Muscle of leg (tissue), 11 donors: ENCODE data around the gene ILRUN. TPM values are rescaled to one million over a fixed set of nuclear protein-coding genes. Genes with fewer than 3 reads are reported as not detected.

Experiments
- DNase-seq: peaks from one replicate; pipeline ENCODE4 v3.0.0; 2013
- H3K27ac ChIP-seq: one replicate; pipeline ENCODE4 v1.5.1; 2013; ENCODE audit warnings: mild to moderate bottlenecking, low read length, control low read depth
- H3K27me3 ChIP-seq: one replicate; pipeline ENCODE4 v1.6.1; 2013; ENCODE audit warnings: low read length; ENCODE audit not compliant: control insufficient read depth, insufficient read depth
- H3K36me3 ChIP-seq: one replicate; pipeline ENCODE4 v1.6.1; 2013; ENCODE audit warnings: low read length; ENCODE audit not compliant: control insufficient read depth, insufficient read depth
- H3K4me1 ChIP-seq: one replicate; pipeline ENCODE4 v1.6.1; 2013; ENCODE audit warnings: low read length; ENCODE audit not compliant: control insufficient read depth, insufficient read depth
- H3K4me3 ChIP-seq: one replicate; pipeline ENCODE4 v1.5.1; 2013; ENCODE audit warnings: low read length, control low read depth
- H3K9me3 ChIP-seq: replicated peaks from 2 replicates; pipeline ENCODE4 v1.6.1; 2013; ENCODE audit warnings: low read depth, low read length; ENCODE audit not compliant: control insufficient read depth
- WGBS: methylation state at CpG from one replicate; pipeline ENCODE4 v1.1.5; 2013; ENCODE audit warnings: missing lambda C conversion rate; ENCODE audit not compliant: insufficient coverage; 5-methylcytosine and 5-hydroxymethylcytosine counted together
- polyA plus RNA-seq, 8 donors: library from polyadenylated mRNA; unstranded; fragments of 120-200 nt; gene quantifications; one replicate each; pipeline versions ENCODE4 v1.2.1 to v1.2.3, GENCODE V29; 2013; ENCODE audit warnings: inconsistent platforms in 1 of 8, low replicate concordance in 1 of 8; ENCODE audit not compliant: insufficient read length in 8 of 8, insufficient read depth in 1 of 8
- total RNA-seq: library from RNA; stranded (reverse); fragments of 120-200 nt; gene quantifications from one replicate; pipeline ENCODE4 v1.2.4, GENCODE V29; 2013

Gene ILRUN
- total and polyA plus RNA-seq, 9 donors: 46.9 to 92.3 (median 73.5) TPM

- peaks cover 10% of the 10 kb centered on the region for H3K4me1 ChIP-seq
- no peaks in the 10 kb centered on the region for H3K36me3 ChIP-seq
- no peak overlapping the region for H3K4me3 ChIP-seq
- no peaks in the 10 kb centered on the region for H3K9me3 ChIP-seq
- 21% methylated on average over 2 of the region's 5 CpGs for WGBS
- DNase-seq: peak; percentile 82
- H3K27me3 ChIP-seq: no peaks in the 10 kb centered on the region
- H3K27ac ChIP-seq: peak overlapping the region; percentile 78
Measured at GRCh38 chr6:34709386-34709785, 12.8 kb upstream of the ILRUN start.

- H3K4me3 ChIP-seq: no peak overlapping the region
- 80% methylated on average over 2 of the region's 3 CpGs for WGBS
- no peaks in the 10 kb centered on the region for H3K9me3 ChIP-seq
- no peak overlapping the region for H3K27ac ChIP-seq
- H3K36me3 ChIP-seq: no peaks in the 10 kb centered on the region
- DNase-seq: no peak
- no peaks in the 10 kb centered on the region for H3K27me3 ChIP-seq
- peaks cover 9% of the 10 kb centered on the region for H3K4me1 ChIP-seq
Measured at GRCh38 chr6:34705241-34705640, 8.7 kb upstream of the ILRUN start.

- no peak overlapping the region for H3K27ac ChIP-seq
- H3K9me3 ChIP-seq: no peaks in the 10 kb centered on the region
- no peaks in the 10 kb centered on the region for H3K36me3 ChIP-seq
- DNase-seq: no peak
- no peaks in the 10 kb centered on the region for H3K4me1 ChIP-seq
- no peak overlapping the region for H3K4me3 ChIP-seq
- WGBS: 61% methylated on average over 6 of the region's 9 CpGs
- H3K27me3 ChIP-seq: no peaks in the 10 kb centered on the region
Measured at GRCh38 chr6:34701199-34701598, 4.6 kb upstream of the ILRUN start.

- H3K4me3 ChIP-seq: no peak overlapping the region
- no peaks in the 10 kb centered on the region for H3K36me3 ChIP-seq
- no peak overlapping the region for H3K27ac ChIP-seq
- WGBS: 89% methylated on average over 4 of the region's 5 CpGs
- no peaks in the 10 kb centered on the region for H3K27me3 ChIP-seq
- no peak for DNase-seq
- H3K4me1 ChIP-seq: peaks cover 17% of the 10 kb centered on the region
- H3K9me3 ChIP-seq: no peaks in the 10 kb centered on the region
Measured at GRCh38 chr6:34697904-34698559, 1.5 kb upstream of the ILRUN start.

- H3K4me1 ChIP-seq: peaks cover 17% of the 10 kb centered on the region
- H3K27ac ChIP-seq: no peak overlapping the region
- no peak for DNase-seq
- H3K36me3 ChIP-seq: no peaks in the 10 kb centered on the region
- peak overlapping the region; percentile 70 for H3K4me3 ChIP-seq
- no peaks in the 10 kb centered on the region for H3K9me3 ChIP-seq
- no CpG with 5 or more reads among the region's 5 CpGs for WGBS
- H3K27me3 ChIP-seq: no peaks in the 10 kb centered on the region
Measured at GRCh38 chr6:34697544-34697836, 923 bp upstream of the ILRUN start.

- Histone ChIP-seq H3K27ac (peak overlapping the region; percentile 85), H3K36me3 (no peaks in the 10 kb centered on the region), H3K4me3 (peak overlapping the region; percentile 95), H3K4me1 (peaks cover 17% of the 10 kb centered on the region), H3K9me3 (no peaks in the 10 kb centered on the region), H3K27me3 (no peaks in the 10 kb centered on the region)
- DNase-seq: peak; percentile 63
- WGBS: 0% methylated on average over 28 of the region's 41 CpGs
Measured at GRCh38 chr6:34696189-34696738, 303 bp downstream of the ILRUN start.

GRCh38 chr6:34695729-34696188 is 808 bp downstream of the ILRUN start:
- no peaks in the 10 kb centered on the region for H3K27me3 ChIP-seq
- H3K27ac ChIP-seq: peak overlapping the region; percentile 85
- peak overlapping the region; percentile 95 for H3K4me3 ChIP-seq
- peaks cover 17% of the 10 kb centered on the region for H3K4me1 ChIP-seq
- no peaks in the 10 kb centered on the region for H3K9me3 ChIP-seq
- DNase-seq: no peak
- WGBS: 10% methylated on average over 5 of the region's 5 CpGs
- no peaks in the 10 kb centered on the region for H3K36me3 ChIP-seq

GRCh38 chr6:34692280-34692679 is 4.3 kb downstream of the ILRUN start:
- no peak for DNase-seq
- no peaks in the 10 kb centered on the region for H3K36me3 ChIP-seq
- no CpG with 5 or more reads among the region's 4 CpGs for WGBS
- no peak overlapping the region for H3K4me3 ChIP-seq
- no peak overlapping the region for H3K27ac ChIP-seq
- no peaks in the 10 kb centered on the region for H3K9me3 ChIP-seq
- peaks cover 17% of the 10 kb centered on the region for H3K4me1 ChIP-seq
- no peaks in the 10 kb centered on the region for H3K27me3 ChIP-seq

- Histone ChIP-seq H3K27me3 (no peaks in the 10 kb centered on the region), H3K36me3 (no peaks in the 10 kb centered on the region), H3K9me3 (no peaks in the 10 kb centered on the region), H3K4me3 (no peak overlapping the region), H3K4me1 (peaks cover 4% of the 10 kb centered on the region), H3K27ac (no peak overlapping the region)
- DNase-seq: no peak
Measured at GRCh38 chr6:34689742-34690141, 6.8 kb downstream of the ILRUN start.

GRCh38 chr6:34688956-34689355 is 7.6 kb downstream of the ILRUN start:
- no peak for DNase-seq
- H3K27ac ChIP-seq: no peak overlapping the region
- H3K9me3 ChIP-seq: no peaks in the 10 kb centered on the region
- H3K27me3 ChIP-seq: no peaks in the 10 kb centered on the region
- H3K4me1 ChIP-seq: peaks cover 2% of the 10 kb centered on the region
- H3K36me3 ChIP-seq: no peaks in the 10 kb centered on the region
- WGBS: 67% methylated on average over 1 of the region's 5 CpGs
- no peak overlapping the region for H3K4me3 ChIP-seq

- H3K27me3 ChIP-seq: no peaks in the 10 kb centered on the region
- DNase-seq: no peak
- no peak overlapping the region for H3K27ac ChIP-seq
- no peaks in the 10 kb centered on the region for H3K36me3 ChIP-seq
- no peak overlapping the region for H3K4me3 ChIP-seq
- no peaks in the 10 kb centered on the region for H3K9me3 ChIP-seq
- no peaks in the 10 kb centered on the region for H3K4me1 ChIP-seq
- WGBS: no CpG with 5 or more reads among the region's 2 CpGs
Measured at GRCh38 chr6:34684919-34685318, 11.6 kb downstream of the ILRUN start.
